ENCODE results near the gene TSC22D2. TPM values are rescaled to one million over a fixed set of nuclear protein-coding genes. Genes with fewer than 3 reads are reported as not detected.

Gene TSC22D2
- total RNA-seq, 2 experiments from 2014 or later: 12.3 to 16.7 TPM

DNA sequence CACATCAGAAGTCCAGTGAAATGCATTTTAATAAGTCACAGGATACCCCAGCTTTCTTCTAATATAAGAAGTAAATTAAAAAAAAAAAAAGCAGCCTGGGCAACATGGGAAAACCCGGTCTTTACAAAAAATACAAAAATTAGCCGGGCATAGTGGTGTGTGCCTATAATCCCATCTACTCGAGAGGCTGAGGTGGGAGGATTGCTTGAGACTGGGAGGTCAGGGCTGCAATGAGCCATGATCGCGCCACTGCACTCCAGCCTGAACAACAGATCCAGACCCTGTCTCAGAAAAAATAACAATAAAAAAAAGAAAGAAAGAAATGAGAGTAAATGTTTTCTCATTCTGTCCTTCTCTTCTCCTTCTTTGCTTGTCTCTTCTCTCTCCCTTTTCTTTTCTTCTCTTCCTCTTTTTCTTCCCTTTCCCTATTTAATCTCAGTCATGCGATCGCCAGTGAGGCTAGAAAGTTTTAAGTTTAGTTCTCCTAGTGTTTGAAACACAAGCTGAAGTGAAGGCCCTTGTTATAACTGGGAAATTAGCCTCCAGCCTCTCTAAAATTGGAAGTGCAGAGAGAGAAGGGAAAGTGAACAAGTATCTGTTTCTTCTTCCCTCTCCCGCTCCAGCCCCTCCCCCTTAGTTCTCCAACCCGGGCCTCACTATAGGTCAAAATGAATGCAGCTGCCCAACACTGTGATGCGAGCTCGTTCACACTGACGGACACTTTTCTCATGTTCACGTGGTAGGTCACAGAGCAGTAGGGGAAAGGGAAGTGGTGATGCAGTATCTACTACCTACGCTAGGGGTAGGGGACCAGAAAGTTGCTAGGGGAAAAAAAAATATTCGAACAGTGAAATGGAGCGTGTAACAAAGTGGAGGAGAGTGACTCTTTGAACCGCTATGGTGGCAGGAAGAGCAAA, 23.5 kb upstream of the TSC22D2 start:
- Mint-ChIP-seq H3K4me1 (ENCODE audit: low read depth) (peaks cover 37% of the 10 kb centered on the region), H3K4me3 (peak overlapping the region; percentile 56), H3K36me3 (ENCODE audit: low read depth) (no peaks in the 10 kb centered on the region), H3K27ac (peak overlapping the region; percentile 96), H3K9me3 (no peaks in the 10 kb centered on the region), H3K27me3 (no peaks in the 10 kb centered on the region)
- ChIA-PET POLR2A (interaction anchor here (2.9 kb wide), 1 partner anchor 24 kb away, joined by 18 read pairs; the partner anchor contains the start of gene TSC22D2), CTCF (interaction anchor here (0.7 to 1.6 kb wide), 12 partner anchors 8 to 111 kb away, joined by 3 to 20 read pairs (median 4); partner anchors contain the start of gene TSC22D2)
- intact Hi-C loops (cut with micrococcal nuclease): loop anchor here (2.0 kb wide), 1 partner anchor 22 kb away; no protein-coding TSS in a partner anchor
- DNase-seq (peak; percentile 81), ATAC-seq (peak; percentile 95)
- peak; percentile 66 for TF ChIP-seq CTCF (IDR thresholded peaks at IDR 0.05)

- POLR2A ChIA-PET: interaction anchor here (0.9 to 2.9 kb wide), 2 partner anchors 23 to 31 kb away, joined by 3 to 18 read pairs; partner anchors contain the start of gene TSC22D2
These were observed 22.5 kb upstream of the TSC22D2 start for GRCh38 chr3:150385296-150386242.

GRCh38 chr3:150388498-150389418, 19.3 kb upstream of the TSC22D2 start:
- intact Hi-C loops (cut with micrococcal nuclease): no loop called here
- Mint-ChIP-seq H3K36me3 (ENCODE audit: low read depth) (no peaks in the 10 kb centered on the region), H3K4me1 (ENCODE audit: low read depth) (peaks cover 33% of the 10 kb centered on the region), H3K9me3 (no peaks in the 10 kb centered on the region), H3K4me3 (no peak overlapping the region), H3K27me3 (no peaks in the 10 kb centered on the region), H3K27ac (no peak overlapping the region)
- CTCF ChIA-PET: interaction anchor here (1.2 kb wide), 1 partner anchor 37 kb away, joined by 3 read pairs; no protein-coding TSS in a partner anchor
- DNase-seq (no peak), ATAC-seq (no peak)
- POLR2A ChIA-PET: interaction anchor here (1.5 kb wide), 1 partner anchor 21 kb away, joined by 4 read pairs; no protein-coding TSS in a partner anchor
- TF ChIP-seq CTCF (IDR thresholded peaks at IDR 0.05): no peak

More at GRCh38 chr3:150385296-150386242, 22.5 kb upstream of the TSC22D2 start:
- TF ChIP-seq CTCF (IDR thresholded peaks at IDR 0.05): peak; percentile 6
- Mint-ChIP-seq H3K9me3 (no peaks in the 10 kb centered on the region), H3K4me3 (peak overlapping the region; percentile 56), H3K36me3 (ENCODE audit: low read depth) (no peaks in the 10 kb centered on the region), H3K4me1 (ENCODE audit: low read depth) (peaks cover 43% of the 10 kb centered on the region), H3K27me3 (no peaks in the 10 kb centered on the region), H3K27ac (peak overlapping the region; percentile 96)
- ATAC-seq (peak; percentile 57), DNase-seq (peak; percentile 58)
- intact Hi-C loops (cut with micrococcal nuclease): loop anchor here (2.0 kb wide), 1 partner anchor 21 kb away; no protein-coding TSS in a partner anchor
- CTCF ChIA-PET: interaction anchor here (0.7 to 1.6 kb wide), 12 partner anchors 8 to 110 kb away, joined by 3 to 20 read pairs (median 4); partner anchors contain the start of gene TSC22D2

DNA sequence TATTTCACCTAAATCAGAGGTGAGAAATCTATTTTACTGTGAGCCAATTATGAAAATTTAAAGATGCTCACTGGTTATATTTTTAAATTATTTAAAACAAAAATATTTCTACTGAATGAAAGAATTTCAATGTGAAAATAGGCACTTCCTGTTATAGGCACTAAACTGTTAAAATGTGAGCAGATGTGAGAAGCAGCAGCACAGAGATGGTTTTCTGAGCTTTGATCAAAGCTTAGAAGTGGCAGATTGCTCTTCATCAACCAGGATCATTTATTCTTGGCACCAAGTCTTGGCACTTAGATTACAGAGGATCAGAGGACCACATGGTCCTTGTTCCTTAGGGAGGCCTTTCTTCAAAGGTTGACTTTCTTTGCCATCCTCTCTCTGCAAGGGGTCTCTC, 18.0 kb upstream of the TSC22D2 start:
- peaks cover 2% of the 10 kb centered on the region for H3K27me3 Mint-ChIP-seq
- DNase-seq (no peak), ATAC-seq (no peak)
- intact Hi-C loops (cut with micrococcal nuclease): no loop called here
- ChIA-PET CTCF (interaction anchor here (1.5 kb wide), 1 partner anchor 13 kb away, joined by 3 read pairs; no protein-coding TSS in a partner anchor), POLR2A (interaction anchor here (1.5 kb wide), 1 partner anchor 19 kb away, joined by 4 read pairs; no protein-coding TSS in a partner anchor)
- H3K27ac Mint-ChIP-seq: no peak overlapping the region
- TF ChIP-seq CTCF (IDR thresholded peaks at IDR 0.05): no peak
- H3K36me3 Mint-ChIP-seq (ENCODE audit: low read depth): no peaks in the 10 kb centered on the region
- H3K4me3 Mint-ChIP-seq: no peak overlapping the region
- peaks cover 23% of the 10 kb centered on the region for H3K4me1 Mint-ChIP-seq (ENCODE audit: low read depth)
- no peaks in the 10 kb centered on the region for H3K9me3 Mint-ChIP-seq
